HepG2 (cell line): ENCODE data around the gene KANSL1. TPM values are rescaled to one million over a fixed set of nuclear protein-coding genes. Genes with fewer than 3 reads are reported as not detected.
A peak's percentile ranks its signal among the peaks of the same experiment; 100 is the strongest.

Source experiments
- AKNA ChIP-seq: sonication (generic); formaldehyde crosslinking; IDR thresholded peaks from 2 replicates; pipeline ENCODE4 v1.4.0; 2020; ENCODE audit warnings: missing genetic modification reagents, borderline replicate concordance
- ATF2 ChIP-seq: sonication (generic); formaldehyde crosslinking; IDR thresholded peaks from 2 replicates; pipeline ENCODE4 v1.4.0; 2020; ENCODE audit warnings: missing genetic modification reagents
- DDIT3 ChIP-seq: sonication (generic); formaldehyde crosslinking; IDR thresholded peaks from 2 replicates; pipeline ENCODE4 v1.4.0; 2020; ENCODE audit warnings: mild to moderate bottlenecking, missing genetic modification reagents
- HINFP ChIP-seq: sonication (generic); formaldehyde crosslinking; IDR thresholded peaks from 2 replicates; pipeline ENCODE4 v1.4.0; 2020; ENCODE audit warnings: low read depth, mild to moderate bottlenecking, missing genetic modification reagents
- KAT2B ChIP-seq: fragments of 150-350 bp; IDR thresholded peaks from 2 replicates; pipeline ENCODE4 v1.6.1; 2014; ENCODE audit warnings: low read depth, low read length, borderline replicate concordance
- NBN ChIP-seq: fragments of 450-650 bp; conservative IDR thresholded peaks from 2 replicates; pipeline ENCODE4 v1.6.1; 2017
- POLR2AphosphoS2 ChIP-seq: IDR thresholded peaks from 2 replicates; pipeline ENCODE4 v1.6.1; 2011; ENCODE audit warnings: low read depth, low read length, improper control_type of control experiment
- TMF1 ChIP-seq: sonication (generic); formaldehyde crosslinking; IDR thresholded peaks from 2 replicates; pipeline ENCODE4 v1.8.1; 2022; ENCODE audit warnings: low read depth, missing genetic modification reagents
- ZBED4 ChIP-seq: sonication (generic); formaldehyde crosslinking; IDR thresholded peaks from 2 replicates; pipeline ENCODE4 v1.4.0; 2020; ENCODE audit warnings: missing genetic modification reagents, borderline replicate concordance
- ZFP91 ChIP-seq: sonication (generic); formaldehyde crosslinking; IDR thresholded peaks from 2 replicates; pipeline ENCODE4 v1.9.0; 2022; ENCODE audit warnings: missing genetic modification reagents, mild to moderate bottlenecking, borderline replicate concordance
- ZKSCAN5 ChIP-seq: sonication (generic); formaldehyde crosslinking; IDR thresholded peaks from 2 replicates; pipeline ENCODE4 v1.5.1; 2020; ENCODE audit warnings: mild to moderate bottlenecking, missing genetic modification reagents
- ZNF543 ChIP-seq: sonication (generic); formaldehyde crosslinking; IDR thresholded peaks from 2 replicates; pipeline ENCODE4 v1.4.0; 2020; ENCODE audit warnings: mild to moderate bottlenecking, missing genetic modification reagents
- ZNF564 ChIP-seq: sonication (generic); formaldehyde crosslinking; IDR thresholded peaks from 2 replicates; pipeline ENCODE4 v1.8.1; 2023; ENCODE audit warnings: mild to moderate bottlenecking, missing genetic modification reagents
- ZNF567 ChIP-seq: sonication (generic); formaldehyde crosslinking; IDR thresholded peaks from 2 replicates; pipeline ENCODE4 v1.8.1; 2023; ENCODE audit warnings: mild to moderate bottlenecking, missing genetic modification reagents, borderline replicate concordance
- polyA plus RNA-seq, 8 experiments: library from polyadenylated mRNA; depleted of rRNA in 3 of 8; stranded (reverse) in 7 of 8; unstranded in 1 of 8; fragments of >200 nt; fragmentation: Illumina TruSeq in 4 of 8; extraction: Trizol in 4 of 8; gene quantifications; 2 replicates each; pipeline versions ENCODE4 v1.2.1 to v1.2.3, GENCODE V29; 2011 to 2016; ENCODE audit warnings: low read depth in 4 of 8, missing spikeins in 1 of 8, mixed read lengths in 1 of 8; ENCODE audit not compliant: insufficient read depth in 1 of 8
- total RNA-seq, 5 experiments: library from RNA; depleted of rRNA; stranded (reverse); fragments of >200 nt; fragmentation: Illumina TruSeq; extraction: Trizol; gene quantifications; 2 replicates each; pipeline ENCODE4 v1.2.3, GENCODE V29; 2016; ENCODE audit warnings: low read depth in 1 of 5

Gene KANSL1
- total and polyA plus RNA-seq, 2 of the 13 experiments (the other 11 are each of a cell fraction or from before 2014, with no cell fraction given) = 24.0 to 59.6 TPM

- TF ChIP-seq ZBED4 (CRISPR knock-in tag) (no peak), DDIT3 (no peak), KAT2B (no peak), AKNA (CRISPR knock-in tag) (no peak), TMF1 (no peak), ZNF564 (CRISPR knock-in tag) (no peak), NBN (no peak), ZNF567 (no peak), ATF2 (CRISPR knock-in tag) (no peak), POLR2AphosphoS2 (no peak), ZNF543 (CRISPR knock-in tag) (peak; percentile 70), ZKSCAN5 (CRISPR knock-in tag) (no peak), HINFP (CRISPR knock-in tag) (no peak), ZFP91 (CRISPR knock-in tag) (0 out of 2 replicates have a peak, but pooled peaks have one; percentile 69)
Measured at GRCh38 chr17:46001390-46002310, 191.6 kb downstream of the KANSL1 start (continued).
